Islet of Langerhans (tissue), 1 donor: ENCODE data around the gene TIMP2.
A peak's percentile ranks its signal among the peaks of the same experiment; 100 is the strongest.
"Not testable (repeated sequence)": the region's sequence is repeated elsewhere in the genome, so short reads cannot be mapped to it uniquely, and the experiment has no call there.

Experiments used
- FAIRE-seq: peaks from one replicate; lab custom pipeline; 2011; peaks lifted over from hg19 to GRCh38; lab: Jason Lieb, UNC

Gene TIMP2

DNA sequence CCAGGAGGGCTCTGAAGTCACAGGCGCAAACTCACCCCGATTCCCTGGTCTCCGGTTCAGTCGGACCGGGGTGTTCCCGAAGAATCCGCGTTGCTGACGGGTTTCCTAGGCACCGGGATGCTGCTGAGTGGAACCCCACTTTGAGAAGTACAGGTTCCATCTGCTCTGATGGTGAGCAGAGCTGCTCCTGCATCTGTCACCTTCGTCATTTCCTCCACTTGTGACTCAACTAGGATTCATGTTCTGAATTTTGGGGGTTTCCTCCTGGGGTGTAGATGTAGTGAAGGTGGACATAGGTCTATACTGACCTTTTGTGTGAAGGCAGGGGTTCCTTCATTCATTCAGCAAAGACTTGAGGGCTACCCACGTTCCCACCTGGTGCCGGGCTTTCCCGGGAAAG is 29.5 kb upstream of the TIMP2 start:
- FAIRE-seq = no peak

DNA sequence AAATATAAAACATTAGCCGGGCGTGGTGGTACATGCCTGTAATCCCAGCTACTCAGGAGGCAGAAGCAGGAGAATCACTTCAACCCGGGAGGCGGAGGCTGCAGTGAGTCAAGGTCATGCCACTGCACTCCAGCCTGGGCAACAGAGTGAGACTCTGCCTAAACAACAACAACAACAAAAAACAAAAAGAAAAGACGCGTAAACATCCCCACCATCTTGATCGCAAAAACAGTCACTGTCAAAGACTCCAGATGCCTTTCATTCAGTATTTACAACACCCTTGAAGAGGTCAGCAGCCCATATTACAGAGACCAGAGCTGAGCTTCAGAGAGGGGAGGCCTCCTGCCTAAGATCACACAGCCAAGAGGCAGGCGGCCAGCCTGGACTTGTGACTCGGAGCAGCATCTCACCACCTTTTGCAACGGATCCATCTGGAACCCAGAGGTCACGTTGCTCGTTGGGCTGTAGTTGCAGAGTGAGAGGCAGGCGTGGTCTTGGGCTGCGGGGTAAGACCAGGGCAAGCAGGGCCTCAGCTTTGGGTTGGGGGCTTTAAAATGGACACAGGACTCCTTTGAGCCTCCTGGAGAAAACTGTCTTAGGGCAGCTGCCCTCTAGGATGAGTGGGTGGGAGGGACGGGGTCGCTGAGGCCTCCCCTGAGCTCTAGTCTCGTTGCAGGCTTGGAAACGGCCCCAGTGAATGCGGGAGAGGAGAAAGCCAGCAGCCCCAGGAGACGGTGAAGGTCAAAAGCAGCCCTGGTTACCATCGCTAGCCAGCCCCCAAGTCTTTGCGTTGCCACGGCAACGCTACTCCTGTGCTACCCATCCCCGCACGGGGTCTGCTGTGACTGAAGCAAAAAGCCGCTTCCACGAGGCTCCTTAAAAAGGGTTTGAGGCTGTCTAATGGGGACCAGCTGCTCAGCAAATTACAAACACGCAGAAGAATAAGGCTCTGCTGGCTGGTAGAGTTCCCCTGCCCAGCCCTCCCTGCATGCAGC is 28.5 kb upstream of the TIMP2 start:
- FAIRE-seq = no peak

- FAIRE-seq = no peak
Measured at GRCh38 chr17:78952706-78953105, 27.5 kb upstream of the TIMP2 start.

DNA sequence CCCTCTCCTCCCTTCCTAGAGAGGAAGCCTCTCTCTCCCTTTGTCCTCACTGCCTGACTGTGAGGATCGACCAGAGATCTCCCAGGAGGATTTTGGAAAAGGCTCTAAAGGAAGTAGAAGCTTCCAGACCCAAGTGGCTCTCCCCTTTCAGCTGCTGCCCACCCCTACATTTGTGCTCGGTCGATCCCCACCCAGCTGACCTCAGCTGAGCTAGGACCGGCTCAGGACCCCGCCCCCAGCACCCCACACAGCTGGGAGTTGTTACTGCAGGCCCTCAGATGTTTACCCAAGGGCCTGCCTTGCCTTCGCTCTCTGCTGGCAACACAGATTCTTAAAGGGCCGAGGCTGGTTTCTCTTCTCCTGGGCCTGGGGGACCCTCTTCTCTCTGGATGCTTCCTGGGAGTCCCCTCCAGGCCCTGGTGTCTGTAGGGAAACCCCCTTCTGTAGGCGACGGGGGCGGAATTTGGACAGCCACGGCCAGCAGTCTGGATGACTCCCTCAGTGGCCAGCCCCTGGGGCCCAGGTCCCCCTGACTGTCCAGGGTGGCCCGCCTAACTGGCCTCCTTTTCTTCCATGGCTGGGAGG is 26.9 kb upstream of the TIMP2 start:
- FAIRE-seq = no peak

DNA sequence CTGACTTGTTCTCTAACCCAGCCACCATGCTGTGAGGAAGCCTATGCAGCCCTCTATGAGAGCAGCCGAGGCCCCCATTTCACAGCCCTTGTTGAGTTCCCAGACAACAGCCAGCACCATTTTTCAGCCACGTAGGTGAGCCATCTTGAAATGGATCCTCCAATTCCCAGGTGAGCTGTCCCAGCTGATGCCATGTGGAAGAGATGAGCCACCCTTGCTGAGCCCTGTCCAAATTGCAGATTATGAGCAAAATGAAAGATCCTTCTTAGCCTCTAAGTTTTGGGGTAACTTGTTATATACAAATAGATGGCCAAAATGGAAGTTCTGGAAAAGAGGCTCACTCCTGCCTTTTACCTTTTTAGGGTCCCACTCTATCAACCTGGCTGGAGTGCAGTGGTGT is 25.7 kb upstream of the TIMP2 start:
- no peak for FAIRE-seq

DNA sequence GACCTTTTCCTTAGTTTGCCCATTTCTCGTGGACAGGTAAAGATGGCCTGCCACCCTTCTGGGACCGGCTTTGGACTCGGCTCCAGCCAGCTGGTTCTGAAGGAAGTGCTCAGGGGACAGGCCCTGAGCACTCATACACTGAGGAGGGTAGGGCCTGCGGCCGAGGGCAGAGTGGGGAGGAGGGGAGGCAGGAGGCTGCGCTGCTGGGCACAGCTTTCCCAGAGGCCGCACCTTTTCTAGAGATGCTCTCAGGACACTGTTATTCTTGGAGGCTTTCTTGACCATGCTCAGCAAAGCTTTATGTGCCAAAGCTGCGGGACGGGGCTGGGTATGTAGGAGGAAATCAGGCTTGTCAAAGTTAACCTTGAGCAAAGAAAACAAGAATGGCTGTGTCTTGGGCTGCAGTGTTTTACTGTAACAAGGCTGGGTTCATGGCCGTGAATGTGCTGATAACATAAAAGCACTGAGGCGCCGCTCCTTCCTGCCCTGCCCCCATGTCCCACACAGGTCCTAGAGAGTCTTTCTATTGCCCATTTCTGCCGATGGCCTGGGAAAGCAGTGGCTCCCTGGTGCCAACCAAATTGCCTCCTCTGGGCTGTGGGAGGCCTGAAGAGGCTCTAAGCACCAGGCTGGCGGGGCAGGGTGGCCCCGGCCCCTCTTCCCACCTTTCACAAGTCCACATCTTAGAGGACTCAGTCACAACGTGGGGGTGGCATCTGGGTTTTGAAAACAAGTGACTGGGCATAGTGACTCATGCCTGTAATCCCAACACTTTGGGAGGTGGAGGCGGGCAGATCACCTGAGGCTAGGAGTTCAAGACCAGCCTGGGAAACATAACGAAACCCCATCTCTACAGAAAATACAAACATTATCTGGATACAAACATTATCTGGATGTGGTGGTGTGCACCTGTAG is 22.3 kb upstream of the TIMP2 start:
- no peak for FAIRE-seq

GRCh38 chr17:78946631-78947030 is 21.4 kb upstream of the TIMP2 start:
- FAIRE-seq = no peak

GRCh38 chr17:78946131-78946530 is 20.9 kb upstream of the TIMP2 start:
- FAIRE-seq = no peak

DNA sequence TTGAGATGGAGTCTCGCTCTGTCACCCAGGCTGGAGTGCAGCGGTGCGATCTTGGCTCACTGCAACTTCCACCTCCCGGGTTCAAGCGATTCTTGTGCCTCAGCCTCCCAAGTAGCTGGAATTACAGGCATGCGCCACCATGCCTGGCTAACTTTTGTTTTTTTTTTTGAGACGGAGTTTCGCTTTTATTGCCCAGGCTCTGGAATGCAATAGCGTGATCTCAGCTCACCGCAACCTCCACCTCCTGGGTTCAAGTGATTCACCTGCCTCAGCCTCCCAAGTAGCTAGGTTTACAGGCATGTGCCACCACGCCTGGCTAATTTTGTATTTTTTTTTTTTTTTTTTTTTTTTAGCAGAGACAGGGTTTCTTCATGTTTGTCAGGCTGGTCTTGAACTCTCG is 20.3 kb upstream of the TIMP2 start:
- FAIRE-seq = not testable (repeated sequence)

DNA sequence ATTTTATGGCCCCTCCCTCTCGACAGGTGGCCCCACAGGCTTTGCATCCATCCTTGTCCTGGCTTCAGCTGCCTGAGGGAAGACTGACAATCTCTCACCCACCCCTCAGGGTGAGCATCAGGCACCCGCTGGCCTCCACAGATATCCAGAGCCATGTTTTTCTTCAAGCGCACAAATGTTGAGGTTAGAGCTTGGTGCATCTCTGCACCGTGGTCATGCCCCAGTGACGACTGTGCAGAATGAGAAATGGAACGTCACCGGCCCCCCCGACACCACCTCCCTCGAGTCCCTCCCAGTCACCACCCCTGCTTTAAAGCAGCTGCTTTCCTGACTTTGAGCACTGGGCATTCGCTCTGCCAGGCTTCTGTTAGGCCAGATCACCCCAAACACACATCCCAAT is 19.8 kb upstream of the TIMP2 start:
- no peak for FAIRE-seq

DNA sequence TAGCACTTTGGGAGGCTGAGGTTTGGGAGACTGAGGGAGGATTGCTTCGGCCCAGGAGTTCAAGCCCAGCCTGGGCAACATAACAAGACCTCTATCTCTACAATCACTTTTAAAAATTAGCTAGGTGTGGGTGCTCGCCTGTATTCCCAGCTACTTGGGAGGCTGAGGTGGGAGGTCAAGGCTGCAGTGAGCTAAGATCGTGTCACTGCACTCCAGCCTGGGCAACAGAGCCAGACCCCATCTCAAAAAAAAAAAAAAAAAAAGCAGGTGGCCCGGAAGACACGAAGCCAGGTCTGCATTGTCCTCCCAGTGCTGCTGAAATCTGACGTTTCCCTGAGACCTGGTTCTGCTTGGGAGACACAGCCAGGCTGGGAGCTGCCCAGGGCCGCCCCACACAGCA is 18.8 kb upstream of the TIMP2 start:
- FAIRE-seq = no peak

DNA sequence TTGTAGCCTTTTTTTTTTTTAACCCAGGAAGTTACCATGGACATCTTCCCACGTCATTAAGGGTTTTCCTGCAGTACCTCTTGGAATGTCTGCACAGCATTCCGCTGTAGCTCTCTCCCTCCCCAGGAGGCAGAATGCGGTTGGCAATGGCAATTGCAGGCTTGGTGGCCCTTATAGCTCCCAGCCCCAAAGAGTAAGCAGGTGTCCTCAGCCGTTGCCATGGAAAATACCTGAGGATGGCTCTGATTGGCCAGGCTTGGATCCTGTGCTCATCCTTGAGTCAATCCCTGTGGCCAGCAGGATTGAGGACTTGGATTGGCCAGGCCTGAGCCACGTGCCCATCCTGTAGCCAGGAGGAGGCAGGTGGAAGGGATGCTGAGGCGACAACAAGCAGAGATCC is 15.5 kb upstream of the TIMP2 start:
- FAIRE-seq = no peak

DNA sequence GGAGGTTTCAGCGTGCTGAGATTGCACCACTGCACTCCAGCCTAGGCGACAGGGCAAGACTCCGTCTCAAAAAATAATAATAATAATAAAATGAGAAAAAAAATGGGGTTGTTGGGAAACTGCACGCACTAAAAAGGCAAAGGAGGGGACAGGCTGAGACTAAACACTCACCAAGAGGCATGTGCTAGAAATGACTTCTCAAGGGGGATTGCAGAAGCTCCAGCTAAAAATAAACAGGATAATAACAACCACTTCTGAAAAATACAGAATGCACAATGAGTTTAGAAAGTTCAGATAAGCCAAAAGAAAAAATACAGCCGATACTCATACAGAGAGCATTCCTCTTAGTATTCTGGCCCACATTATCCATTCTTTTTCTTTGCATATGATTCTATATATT is 15.1 kb upstream of the TIMP2 start:
- FAIRE-seq = no peak

- no peak for FAIRE-seq
Measured at GRCh38 chr17:78939615-78940014, 14.4 kb upstream of the TIMP2 start.

GRCh38 chr17:78937561-78937960 is 12.4 kb upstream of the TIMP2 start:
- FAIRE-seq = no peak

- no peak for FAIRE-seq
Measured at GRCh38 chr17:78935419-78936323, 10.5 kb upstream of the TIMP2 start.

- no peak for FAIRE-seq
Measured at GRCh38 chr17:78934681-78935418, 9.7 kb upstream of the TIMP2 start.

GRCh38 chr17:78933959-78934568 is 8.9 kb upstream of the TIMP2 start:
- FAIRE-seq = peak; percentile 30

- FAIRE-seq = no peak
Measured at GRCh38 chr17:78933025-78933958, 8.1 kb upstream of the TIMP2 start.
